GM12878 (cell line): ENCODE data around the gene NT5C1A.

Experiments used
- CEBPZ ChIP-seq: fragments of 150-350 bp; IDR thresholded peaks from 2 replicates; pipeline ENCODE4 v1.6.1; 2016; ENCODE audit warnings: low read depth, low read length
- CTCF ChIP-seq, 3 experiments: IDR thresholded peaks in 2 of 3; conservative IDR thresholded peaks in 1 of 3; 2 replicates each; pipeline ENCODE4 v1.5.1; 2011; ENCODE audit warnings: low read depth in 3 of 3, low read length in 3 of 3, mild to moderate bottlenecking in 3 of 3, control low read depth in 2 of 3, moderate library complexity in 2 of 3, inconsistent platforms in 1 of 3, mixed read lengths in 1 of 3; ENCODE audit not compliant: control insufficient read depth in 2 of 3, insufficient read depth in 1 of 3; ENCODE audit errors: extremely low read depth in 1 of 3
- PKNOX1 ChIP-seq: fragments of 450-650 bp; IDR thresholded peaks from 2 replicates; pipeline ENCODE4 v1.6.1; 2016; ENCODE audit warnings: mild to moderate bottlenecking
- POLR2A ChIP-seq: IDR thresholded peaks from 2 replicates; pipeline ENCODE4 v1.6.1; 2011; ENCODE audit warnings: low read depth, mild to moderate bottlenecking, low read length
- SUZ12 ChIP-seq: fragments of 200-600 bp; sonication (generic); IDR thresholded peaks from one replicate; pipeline ENCODE4 v1.6.1; 2018; ENCODE audit warnings: antibody characterized with exemption, mild to moderate bottlenecking; ENCODE audit not compliant: unreplicated experiment

DNA sequence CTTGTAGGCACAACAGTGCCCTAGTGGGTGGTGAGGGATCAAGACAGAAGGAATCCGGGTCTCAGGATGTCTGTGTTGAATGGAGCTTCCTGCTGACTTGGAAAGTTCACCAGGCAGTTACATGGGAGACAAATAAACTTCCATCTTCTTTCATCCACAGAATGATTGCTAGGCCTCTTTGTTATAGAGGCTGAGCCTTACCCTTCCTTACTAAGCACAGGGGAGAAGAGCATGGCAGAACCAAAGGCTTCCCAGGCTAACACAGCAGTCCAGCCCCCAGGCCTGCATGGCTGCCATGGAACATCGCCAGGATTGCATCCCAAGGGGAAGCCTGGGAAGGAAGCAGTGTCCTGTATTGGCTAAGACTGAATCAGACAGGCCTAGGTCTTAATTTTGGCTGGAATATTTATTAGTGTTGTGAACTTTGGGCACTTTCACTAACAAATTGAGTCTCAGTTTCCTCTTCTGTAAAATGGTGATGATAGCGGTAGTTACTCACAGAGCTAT lies 51.2 kb downstream of the NT5C1A start:
- TF ChIP-seq POLR2A = no peak
- TF ChIP-seq SUZ12 = no peak
- TF ChIP-seq PKNOX1 = no peak
- TF ChIP-seq CEBPZ = no peak
- no peak for TF ChIP-seq CTCF (IDR thresholded peaks at IDR 0.05 in 2 of 3, conservative IDR thresholded peaks at IDR 0.05 in 1 of 3; ENCODE audit: control insufficient read depth in 2 of 3, extremely low read depth in 1 of 3, insufficient read depth in 1 of 3, low read depth in 3 of 3, low read length in 3 of 3)
